Effector CD8-positive, alpha-beta T cell (primary cell): ENCODE data around the gene GRB2.
"Not testable (repeated sequence)": the region's sequence is repeated elsewhere in the genome, so short reads cannot be mapped to it uniquely, and the experiment has no call there.

Experiments used
- DNase-seq: peaks from one replicate; lab custom pipeline; 2025; lab: John Stamatoyannopoulos, UW

GRB2 gene

DNA sequence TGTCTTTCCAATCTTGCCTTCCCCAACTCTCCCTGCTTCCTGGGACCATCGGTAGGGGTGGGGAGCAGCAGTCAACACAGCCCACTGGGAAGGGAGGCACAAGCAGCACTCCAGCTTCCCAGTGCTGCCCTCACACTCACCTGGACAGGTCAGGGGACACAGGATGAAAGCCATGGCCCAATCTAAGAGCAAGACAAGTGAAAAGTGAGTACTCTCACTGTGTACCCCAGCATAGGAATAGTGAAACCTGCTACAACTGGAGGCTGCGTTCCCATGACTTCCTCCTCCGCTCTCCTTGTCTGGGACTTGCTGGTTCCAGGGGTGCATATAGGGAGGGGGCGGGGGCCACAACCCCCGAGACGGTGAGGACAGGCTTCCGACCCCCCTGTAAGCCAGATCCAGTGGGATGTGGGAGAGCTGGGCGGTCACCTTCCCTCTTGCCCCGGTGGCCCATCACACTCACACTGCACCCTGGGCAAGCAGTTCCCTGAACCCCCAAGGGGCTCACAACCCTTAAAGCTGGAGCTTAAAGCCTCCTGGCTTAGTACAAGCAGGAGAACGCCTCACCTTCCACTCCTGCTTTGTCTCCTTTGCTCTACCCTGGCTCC, 86.8 kb downstream of the GRB2 start:
- no peak for DNase-seq

DNA sequence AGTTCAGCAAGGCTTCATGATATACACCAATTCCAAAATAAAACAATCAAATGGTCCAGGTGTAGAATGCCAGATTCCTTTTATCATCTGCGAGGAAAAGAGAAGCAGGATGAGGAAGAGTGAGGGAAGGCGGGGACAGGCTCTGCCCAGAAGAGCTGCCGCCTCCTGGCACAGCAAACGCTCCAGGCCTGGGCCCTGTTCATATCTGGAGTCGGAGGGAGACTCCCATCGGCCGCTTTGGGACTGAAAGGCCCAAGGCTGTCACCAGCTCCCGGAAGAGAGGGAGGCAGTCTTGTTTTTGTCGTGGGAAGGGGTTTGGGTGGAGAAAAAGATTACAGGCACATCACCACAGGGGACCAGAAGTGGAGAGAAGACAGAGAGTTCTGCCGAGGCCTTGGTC, 87.3 kb downstream of the GRB2 start:
- DNase-seq = no peak

DNA sequence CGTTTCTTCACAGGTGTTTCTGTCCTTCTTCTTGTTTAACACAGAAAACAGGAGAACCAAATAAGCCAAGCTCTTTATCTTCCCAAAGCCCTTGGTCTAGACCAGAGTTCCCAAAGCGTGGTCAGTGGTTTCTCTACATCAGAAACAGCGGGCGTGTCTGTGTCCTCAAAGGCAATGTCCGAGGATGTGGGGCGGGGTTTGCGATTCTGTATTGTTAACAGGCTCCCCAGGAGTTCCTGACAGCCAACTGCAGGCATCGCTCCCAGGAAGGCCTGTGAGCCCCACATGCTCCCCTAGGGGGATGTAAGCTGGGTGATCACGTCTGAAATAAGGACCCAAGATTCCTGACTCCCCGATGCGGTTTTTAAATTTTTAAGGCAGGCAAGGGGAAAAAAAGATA, 87.8 kb downstream of the GRB2 start:
- no peak for DNase-seq

DNA sequence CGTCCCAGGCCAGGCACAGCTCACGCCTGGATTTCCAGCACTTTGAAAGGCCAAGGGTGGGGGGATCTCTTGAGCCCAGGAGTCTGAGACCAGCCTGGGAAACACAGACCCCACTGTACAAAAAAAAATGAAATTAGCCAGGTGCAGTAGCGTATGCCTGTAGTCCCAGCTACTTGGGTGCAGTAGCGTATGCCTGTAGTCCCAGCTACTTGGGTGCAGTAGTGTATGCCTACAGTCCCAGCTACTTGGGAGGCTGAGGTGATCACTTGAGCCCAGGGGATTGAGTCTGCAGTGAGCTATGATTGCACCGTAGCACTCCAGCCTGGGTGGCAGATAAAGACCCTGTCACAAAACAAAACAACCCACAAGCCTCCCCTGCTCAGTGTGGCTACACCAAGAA, 89.2 kb downstream of the GRB2 start:
- DNase-seq = no peak

DNA sequence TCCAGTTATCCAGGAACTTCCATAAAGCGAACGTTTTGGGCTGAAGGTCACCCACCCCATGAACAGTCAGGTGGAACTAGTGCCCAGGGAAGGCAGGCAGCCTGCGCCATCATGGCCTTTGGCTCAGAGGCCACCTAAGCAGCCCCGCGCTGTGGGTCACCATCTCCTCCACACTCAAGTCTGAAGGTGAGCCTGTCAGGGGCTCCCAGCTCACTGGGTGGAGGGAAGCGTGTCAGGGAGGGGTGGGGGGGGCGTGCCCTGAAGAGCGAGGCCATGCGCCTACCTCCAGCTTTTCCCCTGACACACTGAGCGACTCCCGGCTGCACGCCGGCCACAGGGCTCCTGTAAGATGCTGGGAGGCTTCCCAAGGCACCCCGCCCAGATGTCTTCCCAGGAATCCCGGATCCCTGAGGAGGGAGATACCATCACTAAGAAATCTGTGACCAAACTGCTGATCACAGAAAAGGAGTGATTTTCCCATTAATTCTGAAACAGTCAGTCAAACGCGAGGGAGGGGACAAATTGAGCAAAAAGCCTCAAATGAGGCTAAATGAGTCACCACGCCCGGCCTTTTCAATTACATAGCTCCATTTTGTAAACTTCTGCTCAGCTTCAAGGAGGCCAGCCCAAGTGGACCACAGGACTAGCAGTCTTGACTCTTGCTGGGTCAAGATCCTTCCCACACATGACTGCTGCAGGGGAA, 89.8 kb downstream of the GRB2 start:
- no peak for DNase-seq

DNA sequence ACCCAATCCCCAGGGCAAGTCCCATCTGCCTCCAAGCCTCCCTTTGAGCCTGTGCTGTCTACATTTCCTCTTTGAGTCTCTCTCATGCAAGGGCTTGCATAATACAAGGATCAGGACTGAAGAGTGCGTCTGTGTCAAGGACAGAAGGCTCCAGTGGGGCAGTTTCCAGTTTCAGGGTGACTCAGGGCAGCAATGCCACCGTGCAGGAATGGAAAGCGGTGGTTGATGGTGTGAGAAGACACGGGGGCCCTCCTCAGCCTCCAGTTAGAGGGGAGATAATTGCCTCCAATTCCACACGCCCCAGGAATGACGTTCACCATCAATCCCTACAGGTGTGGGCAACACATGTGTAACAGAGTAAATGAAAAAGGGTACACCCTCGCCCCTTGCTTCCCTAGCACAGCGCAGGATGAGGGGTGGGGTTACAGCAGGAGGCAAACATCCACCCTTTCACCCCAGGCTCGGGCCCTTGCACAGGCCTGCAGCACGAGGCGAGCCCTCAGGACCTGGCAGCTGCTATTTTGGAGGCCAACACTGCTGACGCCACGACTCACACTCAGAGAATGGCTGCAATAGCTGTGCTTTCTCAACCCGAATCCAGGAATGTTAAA, 91.4 kb downstream of the GRB2 start:
- no peak for DNase-seq

DNA sequence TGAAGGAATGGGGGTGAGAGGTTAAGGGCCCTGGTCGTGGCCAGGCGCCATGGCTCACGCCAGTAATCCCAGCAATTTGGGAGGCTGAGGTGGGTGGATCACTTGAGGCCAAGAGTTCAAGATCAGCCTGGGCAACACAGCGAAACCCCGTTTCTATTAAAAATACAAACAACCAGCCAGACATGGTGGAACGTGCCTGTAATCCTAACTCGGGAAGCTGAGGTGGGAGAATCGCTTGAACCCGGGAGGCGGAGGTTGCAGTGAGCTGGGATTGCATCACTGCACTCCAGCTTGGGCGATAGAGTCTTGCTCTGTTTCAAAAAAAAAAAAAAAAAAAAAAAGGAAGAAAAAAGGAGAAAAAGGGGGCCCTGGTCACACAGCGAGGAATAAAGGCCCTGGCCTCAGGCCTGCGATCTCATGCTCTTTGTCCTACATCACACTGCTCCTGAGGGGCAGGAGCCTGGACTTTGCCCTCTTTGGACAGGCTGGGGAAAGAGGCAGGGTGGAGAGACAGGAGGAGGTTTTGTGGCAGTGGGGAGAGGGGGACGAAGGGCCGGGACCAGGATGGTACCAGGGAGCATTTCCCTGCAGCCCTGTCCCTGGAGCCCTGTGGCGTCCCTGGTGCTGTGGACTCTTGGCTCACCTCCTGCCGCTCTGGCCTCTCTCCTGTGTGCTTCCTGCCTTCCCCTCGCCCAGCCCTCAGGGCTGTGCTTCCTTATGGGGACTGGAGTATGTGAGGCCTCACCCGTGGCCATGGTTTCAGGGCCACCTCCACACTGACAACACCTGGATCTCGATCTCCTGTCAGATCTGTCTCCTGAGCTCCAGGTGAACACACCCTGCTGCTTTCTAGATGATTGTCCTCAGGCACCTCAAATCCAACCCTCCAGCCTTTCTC, 96.5 kb downstream of the GRB2 start:
- DNase-seq = no peak

DNA sequence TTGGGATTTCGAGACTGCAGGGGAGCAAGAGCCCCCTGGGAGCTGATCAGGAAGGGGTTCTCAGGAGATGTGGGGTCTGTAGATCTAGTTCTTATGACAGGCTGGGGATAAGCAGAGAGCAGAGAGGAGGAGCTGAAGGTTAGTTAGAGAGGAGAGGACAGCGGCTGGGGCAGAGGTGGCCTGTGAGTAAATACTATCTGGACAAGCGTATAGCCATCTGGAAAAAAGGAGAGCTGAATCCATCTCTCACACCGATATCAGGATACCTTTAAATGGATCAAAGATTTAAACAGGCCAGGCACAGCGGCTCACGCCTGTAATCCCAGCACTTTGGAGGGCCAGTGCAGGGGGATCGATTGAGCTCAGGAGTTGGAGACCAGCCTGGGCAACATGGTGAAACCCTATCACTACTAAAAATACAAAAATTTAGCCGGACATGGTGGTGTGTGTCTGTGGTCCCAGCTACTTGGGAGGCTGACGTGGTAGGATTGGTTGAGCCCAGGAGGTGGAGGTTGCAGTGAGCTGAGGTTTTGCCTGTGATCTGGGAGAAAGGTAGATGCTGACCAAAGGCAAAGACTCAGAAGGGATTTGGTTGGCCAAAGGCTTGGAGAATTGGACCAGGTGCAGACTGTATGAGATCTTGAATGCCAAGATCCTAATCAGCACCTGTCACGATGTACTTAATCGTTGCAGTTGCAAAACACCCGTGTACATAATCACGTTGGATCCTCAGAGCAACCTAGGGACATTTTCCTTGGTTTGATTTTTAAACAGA, 97.3 kb downstream of the GRB2 start:
- DNase-seq = no peak

DNA sequence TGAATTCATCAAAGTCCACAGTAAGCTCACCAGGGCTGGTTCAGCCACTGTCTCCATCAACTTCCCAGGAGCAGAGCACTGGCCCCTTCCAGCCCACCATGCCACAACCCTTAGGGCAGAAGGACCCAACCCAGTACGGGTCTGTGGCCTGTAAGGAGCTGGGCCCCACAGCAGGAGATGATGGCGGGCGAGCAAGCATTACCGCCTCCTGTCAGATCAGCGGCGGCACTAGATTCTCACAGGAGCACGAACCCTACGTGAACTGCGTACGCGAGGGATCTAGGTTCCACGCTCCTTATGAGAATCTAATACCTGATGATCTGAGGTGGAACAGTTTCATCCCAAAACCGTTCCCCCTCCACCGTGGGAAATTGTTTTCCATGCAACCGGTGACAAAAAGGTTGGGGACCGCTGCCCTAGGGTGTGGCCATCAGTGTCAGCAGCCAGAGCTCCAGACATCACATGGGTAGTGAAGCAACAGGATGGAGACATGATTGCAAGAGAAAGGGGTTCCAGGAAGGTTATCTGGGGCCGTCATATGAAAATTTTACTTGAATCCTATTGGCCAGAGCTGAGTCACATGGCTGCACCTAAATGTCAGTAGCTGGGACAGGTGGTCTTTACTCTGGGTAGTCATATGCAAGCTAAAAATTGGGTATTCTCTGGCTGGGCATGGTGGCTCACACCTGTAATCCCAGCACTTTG, 103.8 kb downstream of the GRB2 start:
- DNase-seq = no peak

DNA sequence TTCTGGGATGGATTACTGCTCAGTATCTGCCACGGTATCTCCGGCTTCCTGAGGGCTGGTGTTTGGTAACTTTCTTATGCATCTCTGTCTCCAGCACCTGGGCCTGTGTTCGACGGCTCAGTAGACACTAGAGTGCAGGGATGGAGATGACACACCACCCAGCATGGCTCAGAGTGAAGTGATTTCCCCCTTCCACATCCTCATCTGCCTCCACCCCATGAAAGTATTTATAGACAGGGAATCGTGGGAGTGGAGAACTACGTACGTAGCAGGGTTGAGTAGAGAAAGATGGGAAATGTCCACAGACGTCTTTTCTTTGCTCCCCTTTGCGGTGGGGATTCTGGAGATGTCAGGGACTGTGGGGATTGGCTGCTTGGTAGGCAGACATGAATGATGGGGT, 104.4 kb downstream of the GRB2 start:
- DNase-seq = no peak

DNA sequence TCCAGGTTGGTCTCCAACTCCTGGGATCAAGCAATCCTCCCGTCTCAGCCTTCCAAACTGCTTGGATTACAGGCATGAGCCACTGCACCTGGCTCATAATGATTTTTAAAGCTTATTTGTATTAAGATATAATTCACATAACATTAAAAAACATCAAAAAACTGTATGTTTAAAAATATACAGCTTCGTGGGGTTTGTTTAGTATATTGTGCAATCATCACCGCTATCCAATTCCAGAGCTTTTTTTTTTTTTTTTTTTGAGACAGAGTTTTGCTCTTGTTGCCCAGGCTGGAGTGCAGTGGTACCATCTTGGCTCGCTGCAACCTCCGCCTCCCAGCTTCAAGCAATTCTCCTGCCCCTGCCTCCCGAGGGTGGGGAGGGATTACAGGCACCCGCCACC, 105.2 kb downstream of the GRB2 start:
- no peak for DNase-seq

DNA sequence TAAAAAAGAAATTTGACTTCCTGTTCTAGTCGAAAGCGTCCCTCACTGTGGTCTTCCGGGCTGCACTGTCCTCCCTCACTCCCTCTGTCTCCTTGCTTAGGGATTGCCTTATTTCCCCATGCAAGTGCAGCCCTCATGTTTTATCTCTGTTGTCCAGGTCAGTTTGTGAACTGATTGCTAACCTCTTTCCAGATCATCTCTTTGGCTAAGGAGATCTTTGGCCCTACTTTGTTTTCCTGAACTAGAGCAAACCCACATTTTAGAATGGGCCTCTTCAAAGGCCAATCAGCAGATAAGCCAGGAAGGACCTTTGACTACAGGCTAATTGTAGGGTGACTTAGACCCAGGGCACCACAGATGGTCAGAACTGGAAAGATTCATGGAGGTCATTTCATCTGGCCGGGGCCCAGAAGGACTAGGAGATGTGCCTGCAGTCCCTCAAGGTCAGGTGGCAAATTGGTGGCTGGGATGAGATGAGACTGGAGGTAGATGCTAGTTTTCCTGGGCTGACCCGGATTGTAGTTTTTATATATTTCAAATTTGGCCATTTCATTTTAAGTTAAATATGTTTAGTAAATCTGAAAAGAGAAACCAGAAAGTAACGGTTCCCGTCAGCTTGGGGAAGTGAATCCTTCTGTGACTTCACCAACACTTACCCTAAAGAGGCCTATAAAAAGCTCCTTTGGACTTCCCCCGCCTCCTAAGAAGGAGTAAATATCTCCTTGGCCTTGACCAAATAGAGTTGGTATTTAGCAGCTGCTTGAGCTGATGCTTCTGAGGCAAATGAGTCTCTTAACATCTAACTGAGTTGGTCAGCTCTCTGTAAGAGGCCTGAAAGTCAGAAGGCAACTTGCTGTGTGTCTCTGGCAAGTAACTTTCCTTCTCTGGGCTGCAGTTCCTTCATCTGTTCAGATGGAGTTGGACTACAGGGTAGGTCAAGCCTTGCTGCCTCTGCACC, 110.0 kb downstream of the GRB2 start:
- DNase-seq = no peak

DNA sequence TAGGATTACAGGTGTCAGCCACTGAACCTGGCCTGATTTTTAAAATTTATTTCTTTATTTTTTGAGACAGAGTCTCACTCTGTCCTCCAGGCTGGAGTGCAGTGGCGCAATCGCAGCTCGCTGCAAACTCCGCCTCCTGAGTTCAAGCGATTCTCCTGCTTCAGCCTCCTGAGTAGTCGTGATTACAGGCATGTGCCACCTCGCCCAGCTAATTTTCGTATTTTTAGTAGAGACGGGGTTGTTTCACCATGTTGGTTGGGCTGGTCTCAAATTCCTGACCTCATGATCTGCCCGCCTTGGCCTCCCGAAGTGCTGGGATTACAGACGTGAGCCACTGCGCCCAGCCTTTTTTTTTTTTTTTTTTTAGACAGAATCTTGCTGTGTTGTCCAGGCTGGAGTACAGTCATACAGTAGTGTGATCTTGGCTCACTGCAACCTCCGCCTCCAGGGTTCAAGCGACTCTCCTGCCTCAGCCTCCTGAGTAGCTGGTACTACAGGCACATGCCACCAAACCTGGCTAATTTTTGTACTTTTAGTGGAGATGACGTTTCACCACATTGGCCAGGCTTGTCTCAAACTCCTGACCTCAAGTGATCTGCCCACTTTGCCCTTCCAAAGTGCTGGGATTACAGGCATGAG, 112.5 kb downstream of the GRB2 start:
- not testable (repeated sequence) for DNase-seq

DNA sequence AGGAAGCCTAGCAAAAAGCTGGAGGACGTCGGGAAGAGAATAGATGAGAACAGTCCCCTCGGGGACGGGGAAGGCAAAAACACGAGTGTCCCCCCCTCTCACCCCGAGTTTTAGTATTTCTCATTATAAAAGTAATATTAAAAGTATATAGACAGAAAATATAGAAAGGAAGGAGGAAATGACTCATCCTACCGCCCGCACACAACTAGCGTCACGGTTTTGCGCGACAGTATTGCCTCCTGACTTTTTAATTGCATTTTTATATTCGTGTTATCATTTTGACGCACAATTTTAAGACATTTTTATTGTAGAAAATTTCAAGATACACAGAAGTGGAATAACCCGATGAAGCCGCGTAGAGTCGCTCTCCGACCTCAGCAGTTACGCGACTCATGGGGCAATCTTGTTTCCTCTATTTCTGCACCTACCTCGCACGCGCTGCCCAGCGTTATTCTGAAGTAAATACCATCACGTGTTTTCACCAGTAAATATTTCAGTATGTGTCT, 115.6 kb downstream of the GRB2 start:
- DNase-seq = peak; percentile 56

DNA sequence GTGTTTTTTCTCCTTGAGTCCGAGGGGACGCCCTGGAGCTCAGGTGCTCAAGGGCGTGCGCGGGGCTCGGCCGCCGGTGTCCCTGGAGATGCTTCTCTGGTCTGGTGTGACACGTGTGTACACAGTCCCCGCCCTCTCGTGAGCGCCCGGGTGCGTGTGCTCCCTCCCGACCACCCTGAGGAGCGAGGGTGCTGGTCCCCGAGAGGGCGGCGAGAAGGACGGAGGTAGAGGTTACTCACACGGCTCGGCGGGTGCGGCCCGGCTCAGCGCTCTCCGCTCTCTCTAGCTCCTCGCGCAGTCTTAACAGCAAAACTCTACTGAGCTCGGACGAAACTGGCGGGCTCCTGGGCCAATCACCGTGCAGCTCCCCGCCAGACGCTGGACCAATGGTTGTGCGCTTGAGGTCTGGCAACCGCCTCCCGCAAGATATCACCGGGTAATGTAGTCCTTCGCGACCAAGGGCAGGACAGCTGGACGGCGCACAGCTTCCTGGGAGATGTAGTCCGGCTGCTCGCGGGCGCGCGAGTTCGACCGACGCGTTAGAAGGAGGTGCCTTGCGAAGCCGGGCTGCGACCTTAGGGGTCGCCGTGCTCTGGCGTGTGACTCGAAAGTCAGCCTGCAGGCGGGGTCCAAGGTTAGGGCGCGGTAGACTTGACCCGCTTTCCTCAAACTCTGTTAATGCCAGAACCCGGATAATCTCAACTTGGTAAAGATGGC, 116.2 kb downstream of the GRB2 start, which contains the start of gene SLC25A19:
TSS of gene SLC25A19 (minus strand) at position 319 of the 717 bp plus-strand sequence. CDS start 2,669 bp downstream, outside the sequence.
- DNase-seq = peak; percentile 94

DNA sequence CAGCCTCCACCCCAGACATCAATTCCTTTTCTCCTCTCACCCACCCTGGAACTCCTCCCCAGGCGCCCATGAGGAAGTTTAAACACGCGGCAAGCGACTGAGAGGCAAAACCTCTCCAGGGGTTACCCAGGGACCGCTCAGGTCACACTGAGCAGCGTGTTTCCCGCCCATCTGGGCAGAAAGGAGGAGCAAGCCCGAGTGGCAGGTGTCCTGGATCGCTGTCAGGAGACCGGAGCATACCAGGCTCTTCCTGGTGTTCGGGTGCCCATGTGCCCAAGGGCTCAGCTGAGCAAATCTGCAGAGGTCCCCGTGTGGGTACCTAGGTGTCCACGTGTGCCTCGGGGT, 116.7 kb downstream of the GRB2 start:
- DNase-seq = peak; percentile 48

DNA sequence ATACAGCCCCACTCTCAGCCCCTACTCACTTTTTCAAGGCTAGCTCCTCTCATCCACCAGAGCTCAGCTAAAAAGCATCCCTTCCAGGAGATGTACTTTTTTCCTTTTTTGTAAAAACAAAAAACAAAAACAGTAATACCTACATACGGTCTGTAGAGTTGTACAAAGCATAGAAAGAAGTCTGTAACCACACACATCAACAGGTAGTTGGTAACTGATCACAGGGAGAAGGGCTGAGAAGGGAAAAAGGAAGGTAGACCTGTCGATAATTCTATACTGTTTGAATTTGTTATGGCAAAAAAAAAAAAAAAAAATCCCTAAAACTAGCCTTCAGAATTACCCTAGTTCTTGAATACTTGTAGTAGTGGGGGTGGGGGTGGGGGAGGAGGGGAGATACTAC, 117.1 kb downstream of the GRB2 start:
- no peak for DNase-seq

DNA sequence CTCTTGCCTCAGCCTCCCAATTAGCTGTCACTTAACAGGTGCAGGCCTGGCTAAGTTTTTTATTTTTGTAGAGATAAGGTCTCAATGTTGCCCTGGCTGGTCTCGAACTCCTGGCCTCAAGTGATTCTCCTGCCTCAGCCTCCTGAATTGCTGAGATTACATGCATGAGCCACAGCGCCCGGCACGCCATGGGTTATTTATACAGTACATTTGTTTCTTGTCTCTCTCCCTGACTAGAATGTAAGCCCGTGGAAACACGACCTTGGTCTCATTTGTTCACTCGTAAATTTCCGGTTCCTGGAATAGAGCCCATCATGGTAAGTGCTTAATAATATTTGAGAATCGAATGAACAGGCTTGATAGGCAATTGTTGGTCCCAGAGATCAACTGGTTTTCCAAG, 118.3 kb downstream of the GRB2 start:
- no peak for DNase-seq
